MG63 (cell line): ENCODE measurements around the gene WDR33. TPM values are rescaled to one million over a fixed set of nuclear protein-coding genes. Genes with fewer than 3 reads are reported as not detected.
A peak's percentile ranks its signal among the peaks of the same experiment; 100 is the strongest.

Experiments
- DNase-seq: peaks from one replicate; pipeline ENCODE4 v3.0.0-alpha.2; 2020
- H3K27me3 ChIP-seq: fragments of 250-450 bp; sonication (Bioruptor Pico); 2 replicates; pipeline ENCODE4 v1.5.1; 2020; ENCODE audit warnings: mild to moderate bottlenecking, moderate library complexity
- H3K36me3 ChIP-seq: fragments of 250-450 bp; sonication (Bioruptor Pico); 2 replicates; pipeline ENCODE4 v1.5.1; 2020; ENCODE audit warnings: mild to moderate bottlenecking, moderate library complexity
- H3K4me3 ChIP-seq: fragments of 250-450 bp; sonication (Bioruptor Pico); 2 replicates; pipeline ENCODE4 v1.5.1; 2020; ENCODE audit warnings: mild to moderate bottlenecking, moderate library complexity
- H3K9me3 ChIP-seq: fragments of 250-450 bp; sonication (Bioruptor Pico); 2 replicates; pipeline ENCODE4 v1.5.1; 2020; ENCODE audit warnings: mild to moderate bottlenecking, moderate library complexity
- total RNA-seq: library from RNA; depleted of rRNA; stranded (reverse); fragments of >200 nt; shearing (Covaris generic); gene quantifications from 2 replicates; pipeline ENCODE4 v1.2.3, GENCODE V29; 2014; ENCODE audit warnings: low replicate concordance

Gene WDR33
- total RNA-seq, 1 experiment from 2014 or later = 21.9 TPM

- no peak for DNase-seq
- Histone ChIP-seq H3K27me3 (no peaks in the 10 kb centered on the region), H3K4me3 (no peak overlapping the region), H3K36me3 (peaks cover 5% of the 10 kb centered on the region), H3K9me3 (0 out of 2 replicates have a peak, but pooled peaks cover 2% of the 10 kb centered on the region)
Measured at GRCh38 chr2:127697482-127698180, 113.3 kb downstream of the WDR33 start.

GRCh38 chr2:127695491-127696472 is 115.2 kb downstream of the WDR33 start:
- DNase-seq = peak; percentile 54
- Histone ChIP-seq H3K9me3 (0 out of 2 replicates have a peak, but pooled peaks cover 2% of the 10 kb centered on the region), H3K36me3 (no peaks in the 10 kb centered on the region), H3K27me3 (no peaks in the 10 kb centered on the region), H3K4me3 (no peak overlapping the region)

DNA sequence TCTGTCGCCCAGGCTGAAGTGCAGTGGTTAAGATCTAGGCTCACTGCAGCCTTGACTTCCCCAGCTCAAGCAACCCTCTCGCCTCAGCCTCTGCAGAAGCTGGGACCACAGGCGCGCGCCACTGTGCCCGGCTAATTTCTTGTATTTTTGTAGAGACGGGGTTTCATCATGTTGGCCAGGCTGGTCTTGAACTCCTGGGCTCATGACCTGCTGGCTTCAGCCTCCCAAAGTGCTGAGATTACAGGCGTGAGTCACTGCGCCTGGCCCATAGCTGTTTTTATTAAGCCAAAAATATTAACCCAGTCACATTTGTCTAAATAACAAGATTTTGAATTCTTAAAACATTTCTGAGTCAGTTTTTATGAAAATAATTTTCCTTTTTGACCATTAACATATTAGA is 116.0 kb downstream of the WDR33 start:
- Histone ChIP-seq H3K9me3 (peaks cover 7% of the 10 kb centered on the region; the same call in 1 of the 2 replicates), H3K27me3 (no peaks in the 10 kb centered on the region), H3K4me3 (no peak overlapping the region), H3K36me3 (no peaks in the 10 kb centered on the region)
- peak; percentile 52 for DNase-seq

GRCh38 chr2:127690696-127691095 is 120.3 kb downstream of the WDR33 start:
- Histone ChIP-seq H3K27me3 (peaks cover 2% of the 10 kb centered on the region; the same call in 1 of the 2 replicates), H3K36me3 (no peaks in the 10 kb centered on the region), H3K4me3 (no peak overlapping the region), H3K9me3 (peaks cover 13% of the 10 kb centered on the region)
- DNase-seq = no peak

DNA sequence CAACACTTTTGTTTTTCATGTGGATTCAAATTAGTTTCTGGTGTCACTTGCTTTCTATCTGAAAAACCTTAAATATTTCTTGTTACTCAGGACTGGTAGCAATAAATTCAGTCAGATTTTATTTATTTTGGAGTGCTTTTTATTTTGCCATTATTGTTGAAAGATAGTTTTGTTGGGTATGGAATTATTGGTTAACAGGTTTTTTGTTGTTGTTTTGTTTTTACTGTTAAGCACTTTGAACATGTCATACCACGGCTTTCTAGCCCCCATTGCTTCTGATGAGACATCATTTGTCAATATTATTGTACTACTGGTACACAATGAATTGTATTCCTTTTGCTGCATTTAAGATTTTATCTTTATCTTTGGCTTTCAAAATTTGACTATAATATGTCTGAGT is 122.6 kb downstream of the WDR33 start:
- no peaks in the 10 kb centered on the region for H3K36me3 ChIP-seq
- DNase-seq = no peak

DNA sequence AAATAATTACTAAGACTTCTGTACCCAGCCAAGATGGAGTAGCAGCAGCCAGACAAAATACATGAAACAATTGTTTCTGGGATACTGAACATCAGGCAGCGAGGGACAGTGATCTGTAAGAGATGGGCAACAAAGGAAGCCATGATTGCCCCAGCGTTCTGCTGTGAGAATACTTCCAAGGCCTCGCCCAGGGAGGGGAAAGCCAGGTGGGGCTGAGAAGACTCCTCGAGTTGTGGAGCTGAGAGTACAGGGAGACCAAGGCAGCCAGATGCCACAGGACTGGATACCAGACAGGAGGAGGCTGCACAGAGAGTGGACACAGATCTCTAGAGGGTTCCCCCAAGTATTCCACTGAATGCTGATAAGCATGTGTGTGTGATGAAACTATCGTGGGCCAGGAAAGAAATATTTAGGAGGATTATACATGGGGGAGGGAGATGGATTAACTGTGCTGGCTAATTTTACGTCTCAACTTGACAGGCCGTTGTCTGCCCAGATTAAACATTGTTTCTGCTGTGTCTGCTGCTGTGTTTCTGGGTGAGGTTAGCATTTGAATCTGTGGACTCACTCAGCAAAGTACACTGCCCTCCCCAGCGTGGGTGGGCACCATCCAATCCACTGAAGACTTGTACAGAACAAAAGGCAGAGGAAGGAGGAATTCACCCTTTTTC is 125.4 kb downstream of the WDR33 start:
- no peak for DNase-seq
- H3K9me3 ChIP-seq = peaks cover 10% of the 10 kb centered on the region
- peaks cover 2% of the 10 kb centered on the region; the same call in 1 of the 2 replicates for H3K27me3 ChIP-seq
- no peak overlapping the region for H3K4me3 ChIP-seq
- no peaks in the 10 kb centered on the region for H3K36me3 ChIP-seq

More for the DNA sequence above, 122.6 kb downstream of the WDR33 start:
- peaks cover 2% of the 10 kb centered on the region; the same call in 1 of the 2 replicates for H3K27me3 ChIP-seq
- H3K4me3 ChIP-seq = no peak overlapping the region
- peaks cover 13% of the 10 kb centered on the region for H3K9me3 ChIP-seq

DNA sequence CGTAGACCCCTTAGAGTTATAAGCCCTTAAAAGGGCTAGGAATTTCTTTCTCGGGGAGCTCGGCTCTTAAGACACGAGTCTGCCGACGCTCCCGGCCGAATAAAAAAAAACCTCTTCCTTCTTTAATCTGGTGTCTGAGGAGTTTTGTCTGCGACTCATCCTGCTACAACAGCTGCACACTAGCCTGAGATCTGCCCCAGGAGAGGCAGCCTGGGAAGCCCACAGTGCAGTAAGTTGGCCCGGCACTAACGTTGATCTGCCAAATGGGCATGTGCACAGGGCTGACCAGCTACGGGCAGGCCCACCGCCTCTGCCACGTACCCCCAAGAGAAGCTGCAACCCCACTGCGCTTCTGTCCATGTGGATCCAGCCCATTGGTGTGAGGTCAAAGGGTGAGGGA is 127.2 kb downstream of the WDR33 start:
- no peaks in the 10 kb centered on the region for H3K36me3 ChIP-seq
- H3K27me3 ChIP-seq = peaks cover 2% of the 10 kb centered on the region; the same call in 1 of the 2 replicates
- DNase-seq = peak; percentile 62

DNA sequence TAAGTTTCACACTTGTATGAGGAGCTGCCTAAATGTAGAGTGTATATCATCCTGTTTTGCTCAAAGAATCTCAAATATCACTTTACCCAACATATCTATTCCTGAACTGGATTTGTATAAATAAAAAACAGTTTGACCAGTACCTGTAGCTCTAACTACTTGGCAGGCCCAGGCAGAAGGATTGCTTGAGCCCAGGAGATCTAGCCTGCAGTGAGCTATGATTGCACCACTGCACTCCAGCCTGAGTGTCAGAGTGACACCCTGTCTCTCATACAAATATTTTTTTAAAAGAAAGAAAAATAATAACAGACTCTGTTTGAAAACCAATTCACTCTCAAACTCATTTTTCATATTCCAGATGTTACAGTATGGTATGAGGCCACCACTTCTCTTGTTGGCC is 127.9 kb downstream of the WDR33 start:
- Histone ChIP-seq H3K27me3 (peaks cover under 1% of the 10 kb centered on the region; the same call in 1 of the 2 replicates), H3K4me3 (no peak overlapping the region), H3K36me3 (no peaks in the 10 kb centered on the region), H3K9me3 (no peaks in the 10 kb centered on the region; the same call in 1 of the 2 replicates)
- DNase-seq = no peak

More for the DNA sequence above, 127.2 kb downstream of the WDR33 start:
- Histone ChIP-seq H3K4me3 (no peak overlapping the region), H3K9me3 (peaks cover 4% of the 10 kb centered on the region)

GRCh38 chr2:127681976-127682857 is 128.8 kb downstream of the WDR33 start:
- Histone ChIP-seq H3K9me3 (no peaks in the 10 kb centered on the region), H3K36me3 (no peaks in the 10 kb centered on the region), H3K4me3 (no peak overlapping the region), H3K27me3 (no peaks in the 10 kb centered on the region)
- no peak for DNase-seq

DNA sequence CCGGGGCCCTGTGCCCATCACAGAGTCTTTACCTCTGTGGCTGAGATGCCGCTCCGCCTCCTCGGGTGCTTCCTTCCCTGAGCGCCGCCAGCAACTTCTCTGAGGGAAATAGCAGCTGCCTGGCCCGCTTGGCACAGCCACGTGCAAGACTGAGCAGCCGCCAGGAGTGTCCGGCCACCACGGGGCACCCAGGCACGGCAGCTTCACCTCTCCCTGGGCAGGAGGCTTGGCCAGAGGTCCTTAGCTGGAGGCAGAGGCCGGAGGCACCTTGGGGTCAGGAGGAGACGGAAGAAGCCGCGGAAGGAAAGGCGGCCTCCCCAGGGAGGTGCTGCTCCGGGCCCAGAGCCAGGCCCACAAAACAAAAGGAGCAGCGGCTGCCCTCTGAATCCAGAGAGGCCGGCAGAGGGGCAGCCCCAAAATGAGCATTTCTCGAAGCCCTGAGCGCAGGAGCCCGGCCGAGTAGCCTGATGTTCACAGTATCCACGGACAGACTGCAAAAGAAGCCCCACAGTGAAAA is 129.6 kb downstream of the WDR33 start:
- Histone ChIP-seq H3K27me3 (no peaks in the 10 kb centered on the region), H3K36me3 (no peaks in the 10 kb centered on the region), H3K9me3 (no peaks in the 10 kb centered on the region), H3K4me3 (no peak overlapping the region)
- no peak for DNase-seq

- Histone ChIP-seq H3K4me3 (no peak overlapping the region), H3K27me3 (no peaks in the 10 kb centered on the region), H3K36me3 (no peaks in the 10 kb centered on the region), H3K9me3 (no peaks in the 10 kb centered on the region)
- DNase-seq = no peak
Measured at GRCh38 chr2:127680706-127681287, 130.2 kb downstream of the WDR33 start.

GRCh38 chr2:127679680-127680361 is 131.2 kb downstream of the WDR33 start:
- Histone ChIP-seq H3K27me3 (no peaks in the 10 kb centered on the region), H3K36me3 (no peaks in the 10 kb centered on the region), H3K4me3 (no peak overlapping the region), H3K9me3 (no peaks in the 10 kb centered on the region)
- no peak for DNase-seq

GRCh38 chr2:127678991-127679390 is 132.0 kb downstream of the WDR33 start:
- Histone ChIP-seq H3K9me3 (no peaks in the 10 kb centered on the region), H3K27me3 (no peaks in the 10 kb centered on the region), H3K4me3 (no peak overlapping the region), H3K36me3 (no peaks in the 10 kb centered on the region)
- DNase-seq = no peak

DNA sequence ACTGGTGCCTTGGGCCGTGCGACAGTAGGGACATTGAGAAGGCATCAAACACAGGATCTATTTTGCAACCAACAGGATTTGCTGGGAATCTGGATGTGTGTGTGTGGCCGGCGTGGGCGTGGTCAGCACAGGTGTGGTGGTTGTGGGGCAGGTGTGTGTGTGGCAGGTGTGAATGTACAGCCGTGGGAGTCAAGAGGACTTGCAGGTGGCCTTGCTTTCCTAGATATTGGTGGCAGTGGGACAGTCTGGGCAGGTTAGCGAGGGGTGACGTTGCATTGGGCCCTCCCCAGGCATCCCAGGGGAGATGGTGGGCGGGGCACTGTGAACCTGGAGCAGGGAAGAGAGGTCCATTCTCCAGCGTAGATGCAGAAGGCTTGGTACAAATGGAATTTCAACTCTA is 132.4 kb downstream of the WDR33 start:
- Histone ChIP-seq H3K36me3 (no peaks in the 10 kb centered on the region), H3K9me3 (no peaks in the 10 kb centered on the region), H3K27me3 (no peaks in the 10 kb centered on the region), H3K4me3 (no peak overlapping the region)
- no peak for DNase-seq

DNA sequence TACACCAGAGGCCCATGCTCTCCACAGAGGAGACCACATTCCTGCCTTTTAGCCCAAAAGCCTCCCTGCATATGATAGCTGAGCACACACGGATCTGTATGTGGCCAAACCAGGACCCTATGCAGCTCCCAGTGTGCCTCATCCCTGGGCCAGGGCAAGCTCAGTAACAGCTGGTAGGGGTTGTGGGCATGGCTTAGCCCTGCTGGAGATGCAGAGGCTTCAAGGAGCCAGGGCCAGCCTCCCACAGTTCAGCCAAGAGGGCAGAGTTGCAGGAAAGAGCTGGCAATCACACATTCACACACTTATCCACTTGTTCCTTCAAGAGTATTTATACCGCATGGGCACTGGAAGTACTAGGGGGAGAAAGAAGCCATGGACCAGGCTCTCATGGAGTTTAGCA is 134.1 kb downstream of the WDR33 start:
- no peaks in the 10 kb centered on the region for H3K9me3 ChIP-seq
- DNase-seq = no peak
- no peak overlapping the region for H3K4me3 ChIP-seq
- no peaks in the 10 kb centered on the region for H3K36me3 ChIP-seq
- H3K27me3 ChIP-seq = no peaks in the 10 kb centered on the region
